IMR-90 (cell line): ENCODE data around the gene CMC1. TPM values are rescaled to one million over a fixed set of nuclear protein-coding genes. Genes with fewer than 3 reads are reported as not detected.

Experiments
- ATAC-seq: fragments of 200-7000 bp; cut with Tn5 transposase; 2 replicates; pipeline ENCODE4 v1.9.1; 2020; ENCODE audit warnings: low read depth, mild to moderate bottlenecking, moderate library complexity
- BruUV-seq: library from RNA; stranded (reverse); fragments of 400-500 nt; replicated peaks from 2 replicates; lab custom pipeline; 2021; lab: Mats Ljungman, UMichigan
- CTCF ChIA-PET: fragments of 300-600 bp; formaldehyde crosslinking; extraction: SDS; loops from one replicate; lab custom pipeline; 2021; ENCODE audit warnings: antibody characterized with exemption; lab: Yijun Ruan, JAX
- POLR2A ChIA-PET: fragments of 300-600 bp; sonication (Branson Sonifier 250); formaldehyde crosslinking; loops from one replicate; lab custom pipeline; 2022; ENCODE audit warnings: antibody characterized with exemption; ENCODE audit not compliant: unreplicated experiment; lab: Charles Lee
- DNase-seq: peaks from one replicate; pipeline ENCODE4 v3.0.0; 2013
- H2AFZ ChIP-seq: replicated peaks from 2 replicates; pipeline ENCODE3; 2013; ENCODE audit warnings: low read length, mild to moderate bottlenecking; ENCODE audit not compliant: poor library complexity
- H2AK5ac ChIP-seq: 2 replicates; pipeline ENCODE4 v1.6.1; 2013; ENCODE audit warnings: low read depth, low read length, inconsistent platforms
- H2AK9ac ChIP-seq: replicated peaks from 2 replicates; pipeline ENCODE3; 2013; ENCODE audit warnings: mild to moderate bottlenecking, low read depth, low read length, moderate library complexity; ENCODE audit not compliant: poor library complexity
- H2BK120ac ChIP-seq: 2 replicates; pipeline ENCODE4 v1.6.1; 2013; ENCODE audit warnings: low read depth, low read length, inconsistent platforms
- H2BK15ac ChIP-seq: 3 replicates; pipeline ENCODE4 v1.6.1; 2013; ENCODE audit warnings: low read depth, low read length, inconsistent platforms
- H2BK20ac ChIP-seq: 2 replicates; pipeline ENCODE4 v1.6.1; 2013; ENCODE audit warnings: low read depth, mild to moderate bottlenecking, inconsistent platforms, low read length, moderate library complexity
- H2BK5ac ChIP-seq: 2 replicates; pipeline ENCODE4 v1.6.1; 2013; ENCODE audit warnings: mild to moderate bottlenecking, low read depth, low read length, inconsistent platforms; ENCODE audit not compliant: poor library complexity, severe bottlenecking
- H3K14ac ChIP-seq: replicated peaks from 2 replicates; pipeline ENCODE4 v1.6.1; 2013; ENCODE audit warnings: low read depth, low read length, inconsistent platforms
- H3K18ac ChIP-seq: 2 replicates; pipeline ENCODE4 v1.6.1; 2013; ENCODE audit warnings: low read depth, low read length, control low read depth
- H3K23ac ChIP-seq: 2 replicates; pipeline ENCODE4 v1.6.1; 2013; ENCODE audit warnings: low read depth, low read length, inconsistent platforms
- H3K27ac ChIP-seq: 2 replicates; pipeline ENCODE4 v1.5.1; 2013; ENCODE audit warnings: mild to moderate bottlenecking, control low read depth, low read length; ENCODE audit not compliant: insufficient read depth
- H3K27me3 ChIP-seq: 2 replicates; pipeline ENCODE4 v1.6.1; 2013; ENCODE audit warnings: low read length; ENCODE audit not compliant: control insufficient read depth, insufficient read depth
- H3K36me3 ChIP-seq: 2 replicates; pipeline ENCODE4 v1.6.1; 2013; ENCODE audit warnings: low read length, mixed read lengths; ENCODE audit not compliant: control insufficient read depth, insufficient read depth
- H3K4ac ChIP-seq: 2 replicates; pipeline ENCODE4 v1.6.1; 2013; ENCODE audit warnings: low read depth, low read length, inconsistent platforms
- H3K4me1 ChIP-seq: 2 replicates; pipeline ENCODE4 v1.6.1; 2013; ENCODE audit warnings: low read length, mixed read lengths; ENCODE audit not compliant: control insufficient read depth, insufficient read depth
- H3K4me2 ChIP-seq: 2 replicates; pipeline ENCODE4 v1.6.1; 2013; ENCODE audit warnings: low read depth, mild to moderate bottlenecking, control low read depth, low read length, moderate library complexity
- H3K4me3 ChIP-seq: 2 replicates; pipeline ENCODE4 v1.5.1; 2013; ENCODE audit warnings: low read depth, mild to moderate bottlenecking, control low read depth, low read length, moderate library complexity; ENCODE audit not compliant: insufficient read depth
- H3K56ac ChIP-seq: 2 replicates; pipeline ENCODE4 v1.6.1; 2013; ENCODE audit warnings: low read length, inconsistent platforms; ENCODE audit not compliant: insufficient read depth; ENCODE audit errors: extremely low read depth
- H3K79me1 ChIP-seq, 2 experiments: 2 replicates each; pipeline ENCODE4 v1.6.1; 2013; ENCODE audit warnings: low read length in 2 of 2, inconsistent platforms in 1 of 2, low read depth in 1 of 2
- H3K9ac ChIP-seq: 2 replicates; pipeline ENCODE4 v1.6.1; 2013; ENCODE audit warnings: low read depth, low read length, control low read depth
- H3K9me1 ChIP-seq: 2 replicates; pipeline ENCODE4 v1.6.1; 2013; ENCODE audit warnings: low read length, inconsistent platforms; ENCODE audit not compliant: insufficient read depth
- H3K9me3 ChIP-seq: 2 replicates; pipeline ENCODE4 v1.6.1; 2013; ENCODE audit warnings: low read length; ENCODE audit not compliant: control insufficient read depth, insufficient read depth
- H4K20me1 ChIP-seq: 2 replicates; pipeline ENCODE4 v1.6.1; 2013; ENCODE audit warnings: low read length, inconsistent platforms; ENCODE audit not compliant: insufficient read depth
- H4K5ac ChIP-seq: 2 replicates; pipeline ENCODE4 v1.6.1; 2013; ENCODE audit warnings: mild to moderate bottlenecking, low read depth, low read length, control low read depth
- H4K8ac ChIP-seq, 2 experiments: 2 replicates each; pipeline ENCODE4 v1.6.1; 2013; ENCODE audit warnings: low read depth in 2 of 2, low read length in 2 of 2, control low read depth in 1 of 2, inconsistent platforms in 1 of 2
- H4K91ac ChIP-seq: 2 replicates; pipeline ENCODE4 v1.6.1; 2013; ENCODE audit warnings: low read depth, low read length, inconsistent platforms; ENCODE audit not compliant: insufficient read depth
- FOS ChIP-seq: fragments of 150-350 bp; IDR thresholded peaks from 2 replicates; pipeline ENCODE4 v1.6.1; 2016; ENCODE audit warnings: low read depth, low read length
- POLR2A ChIP-seq: IDR thresholded peaks from 2 replicates; pipeline ENCODE4 v1.6.1; 2012; ENCODE audit warnings: mild to moderate bottlenecking, low read depth, low read length
- SMC3 ChIP-seq: fragments of 150-350 bp; IDR thresholded peaks from 2 replicates; pipeline ENCODE4 v1.6.1; 2016; ENCODE audit warnings: low read depth, mild to moderate bottlenecking, antibody characterized with exemption, low read length, moderate library complexity
- USF2 ChIP-seq: fragments of 150-350 bp; IDR thresholded peaks from 2 replicates; pipeline ENCODE4 v1.6.1; 2017; ENCODE audit warnings: mild to moderate bottlenecking, antibody characterized with exemption, low read length, low read depth
- WGBS, 2 experiments: methylation state at CpG; one replicate each; pipeline versions ENCODE4 v1.1.5 to v1.1.7; 2013; ENCODE audit warnings: missing lambda C conversion rate in 2 of 2; ENCODE audit not compliant: insufficient read length in 1 of 2; ENCODE audit errors: extremely low coverage in 2 of 2; 5-methylcytosine and 5-hydroxymethylcytosine counted together
- dilution Hi-C: fragments of 300-500 bp; cut with HindIII; formaldehyde crosslinking; loops from one replicate; pipeline ENCODE4 v1.14.3; 2018; ENCODE audit warnings: low sequenced_read_pairs; ENCODE audit not compliant: unreplicated experiment
- in situ Hi-C: fragments of 300-500 bp; cut with MboI; formaldehyde crosslinking; loops from 3 replicates; pipeline ENCODE4 v1.14.3; 2019; ENCODE audit warnings: low sequenced_read_pairs, inconsistent platforms, mixed read lengths
- intact Hi-C: fragments of 100-400 bp; cut with micrococcal nuclease; formaldehyde crosslinking; loops from 2 replicates; pipeline ENCODE4 v1.10.0; 2022
- polyA plus RNA-seq, 3 experiments: library from polyadenylated mRNA; depleted of rRNA; stranded (reverse); fragments of >200 nt; gene quantifications; 2 replicates each; pipeline ENCODE4 v1.2.3, GENCODE V29; 2012; ENCODE audit warnings: low replicate concordance in 1 of 3
- total RNA-seq: library from RNA; depleted of rRNA; stranded (reverse); fragments of >200 nt; gene quantifications from 2 replicates; pipeline ENCODE4 v1.2.3, GENCODE V29; 2012

CMC1 gene
- total and polyA plus RNA-seq, 2 of the 4 experiments (the other 2 are of a cell fraction): 1.6 to 18.3 TPM

- no peak overlapping the region for H3K4ac ChIP-seq
- no peak overlapping the region for H4K91ac ChIP-seq
- no CpG with 5 or more reads among the region's 3 CpGs for WGBS, 2 experiments
- H3K36me3 ChIP-seq: no peaks in the 10 kb centered on the region
- H2AK5ac ChIP-seq: no peak overlapping the region
- H3K4me1 ChIP-seq: no peaks in the 10 kb centered on the region
- H2AK9ac ChIP-seq: no peak overlapping the region
- in situ Hi-C loops (no loop called here), dilution Hi-C loops (no loop called here), intact Hi-C loops (loop anchor here (5.0 kb wide), 1 partner anchor 531 kb away; no protein-coding TSS in a partner anchor)
- H2BK120ac ChIP-seq: no peak overlapping the region
- H2AFZ ChIP-seq: no peak overlapping the region
- TF ChIP-seq USF2: no peak
- TF ChIP-seq POLR2A: no peak
- no peak for TF ChIP-seq FOS
- no peak for TF ChIP-seq SMC3
- POLR2A ChIA-PET: no interaction called here
- no peak overlapping the region for H3K9ac ChIP-seq
- H3K4me3 ChIP-seq: no peak overlapping the region
- H3K27ac ChIP-seq: no peak overlapping the region
- no peak overlapping the region for H3K14ac ChIP-seq
- H2BK20ac ChIP-seq: no peak overlapping the region
- no peaks in the 10 kb centered on the region; the same call in 1 of the 2 replicates for H4K20me1 ChIP-seq
- peaks cover 27 to 31% of the 10 kb centered on the region in 2 experiments for H3K79me1 ChIP-seq
- DNase-seq (no peak), ATAC-seq (no peak)
- no TSS peak for BruUV-seq
- peaks cover 5% of the 10 kb centered on the region for H3K9me1 ChIP-seq
- H3K9me3 ChIP-seq: no peaks in the 10 kb centered on the region
- no peaks in the 10 kb centered on the region for H3K27me3 ChIP-seq
- H3K23ac ChIP-seq: no peak overlapping the region
- no peak overlapping the region for H2BK15ac ChIP-seq
- no peak overlapping the region for H4K5ac ChIP-seq
- H2BK5ac ChIP-seq: no peak overlapping the region
- H3K4me2 ChIP-seq: no peak overlapping the region
- CTCF ChIA-PET: no interaction called here
- H4K8ac ChIP-seq: no peak overlapping the region
- H3K56ac ChIP-seq: no peak overlapping the region
- H3K18ac ChIP-seq: no peak overlapping the region
Observed at GRCh38 chr3:28243424-28244106, 2.1 kb downstream of the CMC1 start.
